Thyroid gland (tissue), 4 donors: Measurements from ENCODE around the gene CIDEC.
"Not testable (repeated sequence)": the region's sequence is repeated elsewhere in the genome, so short reads cannot be mapped to it uniquely, and the experiment has no call there.

ENCODE experiments used
- POLR2A ChIP-seq, 2 donors: fragments of 450-650 bp; IDR thresholded peaks; one replicate each; pipeline ENCODE4 v1.6.1; 2017; ENCODE audit warnings: antibody characterized with exemption in 2 of 2, mild to moderate bottlenecking in 2 of 2, moderate library complexity in 1 of 2
- TF ChIP-seq, protein P1 (sequence below), 6 experiments: fragments of 200-600 bp in 3 of 6; fragments of 450-650 bp in 3 of 6; sonication (generic) in 3 of 6; IDR thresholded peaks; one replicate each; pipeline ENCODE4 v1.5.1; 2016 to 2019; ENCODE audit warnings: antibody characterized with exemption in 6 of 6, mild to moderate bottlenecking in 2 of 6, inconsistent platforms in 1 of 6, moderate library complexity in 1 of 6

DNA sequence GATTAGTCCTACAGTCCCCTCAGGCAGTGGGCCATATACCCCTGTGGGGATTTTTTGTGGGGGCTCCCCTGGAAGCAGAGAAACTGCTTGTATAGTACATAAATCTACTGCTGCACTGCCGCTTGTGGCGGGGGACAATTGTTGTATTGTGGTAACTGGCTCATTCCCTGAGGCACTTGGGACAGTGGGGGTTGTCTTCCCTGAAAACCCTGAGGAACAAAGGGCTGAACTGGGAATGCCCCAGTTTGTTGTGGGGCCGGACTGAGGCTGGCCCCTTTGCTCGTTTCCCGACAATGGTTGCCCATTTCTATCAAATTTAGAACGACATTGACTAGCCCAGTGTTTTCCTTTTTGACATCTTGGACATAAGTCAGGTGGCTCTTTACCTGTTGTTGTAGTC is 28.7 kb downstream of the CIDEC start:
- TF ChIP-seq, protein P1, sequence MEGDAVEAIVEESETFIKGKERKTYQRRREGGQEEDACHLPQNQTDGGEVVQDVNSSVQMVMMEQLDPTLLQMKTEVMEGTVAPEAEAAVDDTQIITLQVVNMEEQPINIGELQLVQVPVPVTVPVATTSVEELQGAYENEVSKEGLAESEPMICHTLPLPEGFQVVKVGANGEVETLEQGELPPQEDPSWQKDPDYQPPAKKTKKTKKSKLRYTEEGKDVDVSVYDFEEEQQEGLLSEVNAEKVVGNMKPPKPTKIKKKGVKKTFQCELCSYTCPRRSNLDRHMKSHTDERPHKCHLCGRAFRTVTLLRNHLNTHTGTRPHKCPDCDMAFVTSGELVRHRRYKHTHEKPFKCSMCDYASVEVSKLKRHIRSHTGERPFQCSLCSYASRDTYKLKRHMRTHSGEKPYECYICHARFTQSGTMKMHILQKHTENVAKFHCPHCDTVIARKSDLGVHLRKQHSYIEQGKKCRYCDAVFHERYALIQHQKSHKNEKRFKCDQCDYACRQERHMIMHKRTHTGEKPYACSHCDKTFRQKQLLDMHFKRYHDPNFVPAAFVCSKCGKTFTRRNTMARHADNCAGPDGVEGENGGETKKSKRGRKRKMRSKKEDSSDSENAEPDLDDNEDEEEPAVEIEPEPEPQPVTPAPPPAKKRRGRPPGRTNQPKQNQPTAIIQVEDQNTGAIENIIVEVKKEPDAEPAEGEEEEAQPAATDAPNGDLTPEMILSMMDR (IDR thresholded peaks at IDR 0.05): not testable (repeated sequence)
- TF ChIP-seq POLR2A (IDR thresholded peaks at IDR 0.05): not testable (repeated sequence)
